Left lung (tissue), 10 donors: ENCODE measurements around the gene MCC. TPM values are rescaled to one million over a fixed set of nuclear protein-coding genes. Genes with fewer than 3 reads are reported as not detected.

ENCODE experiments used
- ATAC-seq: fragments of 200-7000 bp; cut with Tn5 transposase; one replicate; pipeline ENCODE4 v1.9.1; 2020; ENCODE audit warnings: moderate library complexity
- DNase-seq, 4 donors: peaks; one replicate each; pipeline ENCODE4 v3.0.0-alpha.2; 2013 to 2020
- H3K27ac ChIP-seq, 2 donors: fragments of 200-600 bp; sonication (generic) in 1 of 2; one replicate each; pipeline versions ENCODE4 v1.5.0 to v1.8.0; 2020 to 2021
- H3K27me3 ChIP-seq, 2 donors: fragments of 200-600 bp; sonication (generic) in 1 of 2; one replicate each; pipeline versions ENCODE4 v1.5.0 to v1.8.0; 2020 to 2021
- H3K36me3 ChIP-seq, 2 donors: fragments of 200-600 bp; sonication (generic) in 1 of 2; one replicate each; pipeline versions ENCODE4 v1.5.0 to v1.8.0; 2020 to 2021
- H3K4me1 ChIP-seq, 2 donors: fragments of 200-600 bp; one replicate each; pipeline ENCODE4 v1.8.0; 2021
- H3K4me3 ChIP-seq, 2 donors: fragments of 200-600 bp; sonication (generic) in 1 of 2; one replicate each; pipeline versions ENCODE4 v1.5.0 to v1.8.0; 2020 to 2021; ENCODE audit warnings: mild to moderate bottlenecking in 1 of 2
- H3K9me3 ChIP-seq, 2 donors: fragments of 200-600 bp; sonication (generic) in 1 of 2; one replicate each; pipeline versions ENCODE4 v1.5.0 to v1.8.0; 2020 to 2021
- intact Hi-C, 2 donors: fragments of 100-400 bp; cut with DNase I; formaldehyde crosslinking; loops; one replicate each; pipeline versions ENCODE4 v1.11.2 to v1.14.2; 2022
- polyA plus RNA-seq, 6 donors: library from polyadenylated mRNA; unstranded; fragments of 120-200 nt; gene quantifications; one replicate each; pipeline ENCODE4 v1.2.1, GENCODE V29; 2013; ENCODE audit not compliant: insufficient read length in 6 of 6
- total RNA-seq, 2 donors: library from RNA; stranded (reverse); fragmentation: NEBNext Ultra II Directional; extraction: Animal tissue kit (Norgen Biotek cat#: 25700); gene quantifications; one replicate each; pipeline ENCODE4 v1.2.1, GENCODE V29; 2021
- TF ChIP-seq, protein P1 (sequence below), 2 donors: fragments of 200-600 bp; sonication (generic) in 1 of 2; IDR thresholded peaks; one replicate each; pipeline versions ENCODE4 v1.5.0 to v1.8.0; 2021; ENCODE audit warnings: antibody characterized with exemption in 2 of 2
- donor health status: DM: no; HTN: yes; CAD: no.
- donor health status: DM: no; HTN: no; CAD: no.

The MCC gene
- total and polyA plus RNA-seq, 8 donors: 12.5 to 18.4 (median 16.1) TPM

DNA sequence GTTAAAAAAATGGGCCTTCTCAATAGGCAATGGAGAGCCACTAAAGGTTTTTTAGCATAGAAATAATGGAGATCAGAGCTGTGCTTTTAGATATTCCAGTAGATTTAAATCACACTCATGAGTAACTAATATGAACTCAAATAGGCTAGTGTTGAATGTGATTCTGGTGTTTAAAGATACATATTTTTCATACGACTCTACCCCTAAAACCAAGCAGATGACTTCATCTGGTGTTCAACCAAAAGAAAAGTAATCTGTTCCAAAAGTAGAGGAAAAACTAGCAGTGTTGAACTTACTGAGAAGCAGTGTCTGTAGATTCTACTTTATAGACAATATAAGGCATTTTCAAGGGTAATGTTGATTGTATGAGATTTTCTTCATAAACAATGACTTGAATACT is 191.6 kb downstream of the MCC start:
- peaks cover 0 to 48% of the 10 kb centered on the region in 2 donors for H3K27me3 ChIP-seq
- ATAC-seq (no peak), DNase-seq (no peak)
- intact Hi-C loops: no loop called here
- H3K4me3 ChIP-seq: no peak overlapping the region
- no peak overlapping the region for H3K27ac ChIP-seq
- H3K4me1 ChIP-seq: peaks cover 0 to 8% of the 10 kb centered on the region in 2 donors
- TF ChIP-seq, protein P1, sequence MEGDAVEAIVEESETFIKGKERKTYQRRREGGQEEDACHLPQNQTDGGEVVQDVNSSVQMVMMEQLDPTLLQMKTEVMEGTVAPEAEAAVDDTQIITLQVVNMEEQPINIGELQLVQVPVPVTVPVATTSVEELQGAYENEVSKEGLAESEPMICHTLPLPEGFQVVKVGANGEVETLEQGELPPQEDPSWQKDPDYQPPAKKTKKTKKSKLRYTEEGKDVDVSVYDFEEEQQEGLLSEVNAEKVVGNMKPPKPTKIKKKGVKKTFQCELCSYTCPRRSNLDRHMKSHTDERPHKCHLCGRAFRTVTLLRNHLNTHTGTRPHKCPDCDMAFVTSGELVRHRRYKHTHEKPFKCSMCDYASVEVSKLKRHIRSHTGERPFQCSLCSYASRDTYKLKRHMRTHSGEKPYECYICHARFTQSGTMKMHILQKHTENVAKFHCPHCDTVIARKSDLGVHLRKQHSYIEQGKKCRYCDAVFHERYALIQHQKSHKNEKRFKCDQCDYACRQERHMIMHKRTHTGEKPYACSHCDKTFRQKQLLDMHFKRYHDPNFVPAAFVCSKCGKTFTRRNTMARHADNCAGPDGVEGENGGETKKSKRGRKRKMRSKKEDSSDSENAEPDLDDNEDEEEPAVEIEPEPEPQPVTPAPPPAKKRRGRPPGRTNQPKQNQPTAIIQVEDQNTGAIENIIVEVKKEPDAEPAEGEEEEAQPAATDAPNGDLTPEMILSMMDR (IDR thresholded peaks at IDR 0.05): no peak
- no peaks in the 10 kb centered on the region for H3K9me3 ChIP-seq
- H3K36me3 ChIP-seq: no peaks in the 10 kb centered on the region

DNA sequence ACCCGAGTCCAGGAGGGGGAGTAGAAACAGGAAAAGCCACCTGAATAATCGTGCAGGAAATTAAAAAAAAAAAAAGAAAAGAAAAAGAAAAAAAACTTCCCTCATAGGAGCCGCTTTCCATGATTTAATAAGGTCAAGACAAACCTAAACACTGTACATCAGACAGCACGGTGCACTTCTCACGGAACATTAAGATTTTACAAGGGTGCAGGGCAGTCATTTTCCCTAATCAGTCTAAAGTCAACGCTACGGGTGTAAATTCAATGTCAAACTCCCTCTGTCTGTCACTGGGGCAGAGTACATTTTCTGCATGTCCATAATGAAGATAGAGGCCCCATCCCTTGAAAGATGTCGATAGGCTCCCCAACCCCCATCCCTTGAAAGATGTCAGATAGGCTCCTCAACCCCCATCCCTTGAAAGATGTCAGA is 193.1 kb downstream of the MCC start:
- peak overlapping the region; percentile 57 to 59 for H3K4me3 ChIP-seq
- no peaks in the 10 kb centered on the region for H3K9me3 ChIP-seq
- intact Hi-C loops: no loop called here
- H3K27ac ChIP-seq: peak overlapping the region; percentile 78 to 85
- ATAC-seq (peak; percentile 9), DNase-seq (no peak)
- peaks cover 0 to 9% of the 10 kb centered on the region in 2 donors for H3K4me1 ChIP-seq
- no peaks in the 10 kb centered on the region for H3K36me3 ChIP-seq
- TF ChIP-seq, protein P1 (IDR thresholded peaks at IDR 0.05): no peak
- H3K27me3 ChIP-seq: peaks cover 0 to 49% of the 10 kb centered on the region in 2 donors

DNA sequence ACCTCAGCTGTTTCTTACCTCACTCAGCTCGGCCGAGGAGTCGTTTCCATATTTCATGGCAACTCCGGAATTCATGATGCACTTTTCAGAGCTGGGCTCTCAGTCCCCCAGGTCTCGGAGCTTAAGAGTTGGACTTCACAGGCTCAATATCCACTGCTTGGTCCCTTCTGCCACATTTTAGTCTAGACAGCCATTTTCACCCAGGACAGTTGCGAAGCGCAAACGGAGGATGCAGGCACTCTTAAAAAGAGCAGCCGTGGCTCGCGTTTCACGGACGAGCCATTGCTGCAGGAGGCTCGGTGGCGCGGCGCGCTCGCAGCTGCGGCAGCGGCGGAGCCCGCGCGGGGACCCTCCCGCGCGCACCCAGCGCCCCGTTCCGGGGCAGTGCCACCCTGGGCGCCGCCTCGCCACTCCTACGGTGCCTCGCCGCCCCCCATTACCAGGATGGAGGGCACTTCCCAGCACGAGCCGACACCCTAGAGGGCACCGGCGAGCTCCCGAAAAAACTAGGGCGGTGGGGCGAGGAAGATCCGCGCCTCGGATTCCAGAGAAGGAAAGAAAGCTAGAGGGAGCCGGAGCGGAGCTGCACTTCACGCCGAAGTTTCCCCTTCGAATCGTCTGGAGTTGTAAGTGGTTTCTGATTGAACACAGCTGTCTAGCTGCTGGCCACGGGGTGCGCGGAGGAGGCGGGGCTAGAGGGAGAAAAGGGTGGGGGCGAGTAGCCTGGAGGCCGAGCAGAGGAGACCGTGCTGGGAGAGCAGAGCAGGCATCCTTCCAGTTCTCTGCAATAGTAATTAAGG is 193.7 kb downstream of the MCC start:
- H3K36me3 ChIP-seq: no peaks in the 10 kb centered on the region
- H3K4me1 ChIP-seq: peaks cover 0 to 9% of the 10 kb centered on the region in 2 donors
- TF ChIP-seq, protein P1 (IDR thresholded peaks at IDR 0.05): no peak
- H3K9me3 ChIP-seq: no peaks in the 10 kb centered on the region
- peaks cover 0 to 49% of the 10 kb centered on the region in 2 donors for H3K27me3 ChIP-seq
- ATAC-seq (peak; percentile 97), DNase-seq (peak; percentile 84 to 97 (median 93))
- intact Hi-C loops: no loop called here
- H3K27ac ChIP-seq: peak overlapping the region; percentile 78 to 85
- peak overlapping the region; percentile 57 to 59 for H3K4me3 ChIP-seq

DNA sequence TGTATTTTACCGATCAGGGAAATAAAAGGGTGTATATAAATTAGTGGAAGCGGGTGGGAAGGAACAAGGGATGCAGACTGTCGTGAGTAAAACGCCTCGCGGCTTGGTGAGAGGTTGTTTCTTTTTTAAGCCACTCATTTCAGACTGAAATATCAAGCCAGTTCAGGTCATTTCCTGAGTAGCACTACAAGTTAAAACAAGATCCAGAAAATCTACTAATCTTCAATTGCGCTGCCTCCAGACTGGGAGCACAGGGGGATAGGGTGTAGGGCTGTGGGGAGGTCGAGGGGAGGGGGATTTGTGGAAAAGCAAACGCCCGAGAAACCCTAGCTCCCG is 194.3 kb downstream of the MCC start:
- Histone ChIP-seq H3K27ac (peak overlapping the region; percentile 78 to 85), H3K4me3 (peak overlapping the region; percentile 57 to 59), H3K36me3 (no peaks in the 10 kb centered on the region), H3K4me1 (peaks cover 0 to 9% of the 10 kb centered on the region in 2 donors), H3K9me3 (no peaks in the 10 kb centered on the region), H3K27me3 (peaks cover 0 to 49% of the 10 kb centered on the region in 2 donors)
- TF ChIP-seq, protein P1 (IDR thresholded peaks at IDR 0.05): no peak
- no peak for DNase-seq
- intact Hi-C loops: no loop called here
- peak; percentile 7 for ATAC-seq

DNA sequence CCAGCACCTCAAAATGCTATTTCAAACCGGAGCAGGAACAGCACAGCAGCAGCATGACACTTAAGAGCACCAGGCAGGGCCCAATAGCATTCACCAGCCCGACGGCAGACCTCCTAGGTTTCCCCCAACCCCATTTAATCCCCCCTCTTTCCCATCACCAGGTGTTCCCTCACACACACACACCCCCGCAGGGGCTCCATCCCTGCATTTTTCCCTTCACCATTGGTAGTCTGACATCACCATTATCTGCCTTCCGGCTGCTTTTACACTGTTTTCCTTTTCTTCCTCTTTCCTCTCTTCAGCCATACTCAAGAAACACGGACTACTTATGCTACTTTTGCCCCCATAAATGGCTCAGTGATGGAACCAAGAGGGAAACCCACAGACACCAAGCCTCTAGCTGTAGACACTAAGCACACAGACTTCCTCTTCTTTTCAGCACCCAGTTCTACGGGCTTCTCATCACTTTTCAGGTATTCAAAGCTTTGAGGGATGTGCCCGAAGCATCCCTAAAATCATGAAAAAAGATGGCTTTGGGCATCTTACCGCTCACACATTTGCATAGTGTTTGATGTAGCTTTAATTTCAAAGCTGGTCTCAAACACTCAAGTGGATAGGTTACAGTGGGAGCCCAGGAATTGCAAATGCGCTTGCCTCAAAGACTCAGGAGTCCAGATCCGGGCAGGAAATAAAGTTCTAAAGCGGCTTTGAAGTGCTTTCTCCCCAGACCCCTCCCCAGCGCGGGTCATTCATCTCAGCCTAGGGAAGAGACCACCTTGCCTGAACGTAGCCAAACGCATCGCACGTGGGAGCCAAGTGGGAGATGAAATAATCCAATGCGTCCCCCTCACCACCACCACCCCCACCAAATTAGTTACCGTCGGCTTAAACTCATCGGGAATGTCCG is 194.9 kb downstream of the MCC start:
- peaks cover 0 to 9% of the 10 kb centered on the region in 2 donors for H3K4me1 ChIP-seq

More for the DNA sequence above, 194.9 kb downstream of the MCC start:
- TF ChIP-seq, protein P1 (IDR thresholded peaks at IDR 0.05): no peak
- peak in 1 of 4 donors; percentile 26 for DNase-seq
- peak overlapping the region; percentile 57 to 59 for H3K4me3 ChIP-seq
- peaks cover 0 to 49% of the 10 kb centered on the region in 2 donors for H3K27me3 ChIP-seq
- H3K27ac ChIP-seq: peak overlapping the region in 1 of 2 donors; percentile 78
- H3K36me3 ChIP-seq: no peaks in the 10 kb centered on the region
- intact Hi-C loops: no loop called here
- ATAC-seq: no peak
- no peaks in the 10 kb centered on the region for H3K9me3 ChIP-seq
